HG02943 (cell line): ENCODE results near the gene DENND1A.
"Not testable (repeated sequence)": the region's sequence is repeated elsewhere in the genome, so short reads cannot be mapped to it uniquely, and the experiment has no call there.

Experiments used
- ATAC-seq: cut with Tn5 transposase; IDR thresholded peaks from one replicate; pipeline ENCODE4 v1.9.1; 2021; ENCODE audit warnings: mild to moderate bottlenecking, low read depth, moderate library complexity; ENCODE audit not compliant: unreplicated experiment

DENND1A gene

GRCh38 chr9:123741214-123741613, 188.7 kb downstream of the DENND1A start:
- no peak for ATAC-seq

- ATAC-seq = no peak
Measured at GRCh38 chr9:123739902-123740301, 190.0 kb downstream of the DENND1A start.

GRCh38 chr9:123739387-123739786, 190.5 kb downstream of the DENND1A start:
- no peak for ATAC-seq

GRCh38 chr9:123738648-123739047, 191.3 kb downstream of the DENND1A start:
- no peak for ATAC-seq

- no peak for ATAC-seq
Measured at GRCh38 chr9:123735376-123735775, 194.6 kb downstream of the DENND1A start.

GRCh38 chr9:123728571-123728970, 201.4 kb downstream of the DENND1A start:
- ATAC-seq = not testable (repeated sequence)

- no peak for ATAC-seq
Measured at GRCh38 chr9:123727332-123727731, 202.6 kb downstream of the DENND1A start.

- no peak for ATAC-seq
Measured at GRCh38 chr9:123725389-123725788, 204.5 kb downstream of the DENND1A start.

GRCh38 chr9:123724211-123724796, 205.6 kb downstream of the DENND1A start:
- no peak for ATAC-seq

- no peak for ATAC-seq
Measured at GRCh38 chr9:123723135-123723875, 206.6 kb downstream of the DENND1A start.

- ATAC-seq = no peak
Measured at GRCh38 chr9:123722378-123722777, 207.5 kb downstream of the DENND1A start.

GRCh38 chr9:123718188-123718587, 211.7 kb downstream of the DENND1A start:
- no peak for ATAC-seq

- no peak for ATAC-seq
Measured at GRCh38 chr9:123717581-123718175, 212.2 kb downstream of the DENND1A start.

GRCh38 chr9:123716339-123716945, 213.5 kb downstream of the DENND1A start:
- no peak for ATAC-seq

GRCh38 chr9:123715258-123715657, 214.7 kb downstream of the DENND1A start:
- ATAC-seq = no peak

- no peak for ATAC-seq
Measured at GRCh38 chr9:123713282-123713681, 216.6 kb downstream of the DENND1A start.

GRCh38 chr9:123712399-123712798, 217.5 kb downstream of the DENND1A start:
- ATAC-seq = no peak

- ATAC-seq = no peak
Measured at GRCh38 chr9:123710299-123710698, 219.6 kb downstream of the DENND1A start.

- ATAC-seq = no peak
Measured at GRCh38 chr9:123702483-123702882, 227.4 kb downstream of the DENND1A start.

GRCh38 chr9:123697686-123698085, 232.2 kb downstream of the DENND1A start:
- ATAC-seq = no peak

- no peak for ATAC-seq
Measured at GRCh38 chr9:123696476-123696875, 233.4 kb downstream of the DENND1A start.
